Mucosa of descending colon (tissue), 3 donors: ENCODE data around the gene PSMD3. TPM values are rescaled to one million over a fixed set of nuclear protein-coding genes. Genes with fewer than 3 reads are reported as not detected.

ENCODE experiments used
- ATAC-seq: fragments of 200-7000 bp; cut with Tn5 transposase; one replicate; pipeline ENCODE4 v1.9.1; 2020; ENCODE audit warnings: mild to moderate bottlenecking, moderate library complexity
- DNase-seq, 3 donors: peaks; one replicate each; pipeline ENCODE4 v3.0.0-alpha.2; 2020
- H3K36me3 ChIP-seq: fragments of 200-600 bp; one replicate; pipeline ENCODE4 v1.8.0; 2021; ENCODE audit warnings: low read depth, mild to moderate bottlenecking
- H3K4me1 ChIP-seq: fragments of 200-600 bp; one replicate; pipeline ENCODE4 v1.8.0; 2021; ENCODE audit warnings: low read depth, mild to moderate bottlenecking
- H3K4me3 ChIP-seq: fragments of 200-600 bp; one replicate; pipeline ENCODE4 v1.8.0; 2021; ENCODE audit warnings: mild to moderate bottlenecking
- H3K9me3 ChIP-seq: fragments of 200-600 bp; one replicate; pipeline ENCODE4 v1.8.0; 2021; ENCODE audit warnings: mild to moderate bottlenecking
- CTCF ChIP-seq: fragments of 200-600 bp; IDR thresholded peaks from one replicate; pipeline ENCODE4 v1.8.0; 2022; ENCODE audit warnings: antibody characterized with exemption, mild to moderate bottlenecking
- intact Hi-C, 2 donors: fragments of 100-400 bp; cut with DNase I in 1 of 2; cut with micrococcal nuclease in 1 of 2; formaldehyde crosslinking; loops; one replicate each; pipeline versions ENCODE4 v1.11.0 to v1.11.1; 2022; cut with DNase I, micrococcal nuclease
- total RNA-seq, 3 donors: library from RNA; stranded (reverse); fragmentation: NEBNext Ultra II Directional in 2 of 3; extraction: Animal tissue kit (Norgen Biotek cat#: 25700) in 2 of 3; gene quantifications; one replicate each; pipeline versions ENCODE4 v1.2.1 to v1.2.4, GENCODE V29; 2021 to 2023
- donor health status: DM: no; HTN: no; CAD: no; lungs with moderate emphysema.
- donor health status: DM: no; HTN: no; CAD: no.
- donor health status: DM: no; HTN: yes; CAD: no.

Gene PSMD3
- total RNA-seq, 3 donors from 2014 or later = 96.0 to 126 (median 96.8) TPM

GRCh38 chr17:40022961-40023541 is 42.4 kb downstream of the PSMD3 start:
- Histone ChIP-seq H3K4me3 (no peak overlapping the region), H3K9me3 (no peaks in the 10 kb centered on the region), H3K4me1 (peaks cover 48% of the 10 kb centered on the region), H3K36me3 (no peaks in the 10 kb centered on the region)
- intact Hi-C loops = no loop called here
- no peak for TF ChIP-seq CTCF
- DNase-seq = peak; percentile 73 to 82 (median 74)
- ATAC-seq = peak; percentile 80

- no peak for TF ChIP-seq CTCF
- intact Hi-C loops = no loop called here
- DNase-seq (peak; percentile 85 to 89 (median 88)), ATAC-seq (peak; percentile 84)
- H3K4me1 ChIP-seq = peaks cover 43% of the 10 kb centered on the region
- H3K9me3 ChIP-seq = no peaks in the 10 kb centered on the region
- no peaks in the 10 kb centered on the region for H3K36me3 ChIP-seq
- H3K4me3 ChIP-seq = no peak overlapping the region
Measured at GRCh38 chr17:40023590-40024292, 43.1 kb downstream of the PSMD3 start.

- no peak for TF ChIP-seq CTCF
- ATAC-seq (peak; percentile 2), DNase-seq (no peak)
- intact Hi-C loops = no loop called here
- H3K4me1 ChIP-seq = peaks cover 43% of the 10 kb centered on the region
- H3K4me3 ChIP-seq = no peak overlapping the region
- H3K9me3 ChIP-seq = no peaks in the 10 kb centered on the region
- H3K36me3 ChIP-seq = peaks cover 3% of the 10 kb centered on the region
Measured at GRCh38 chr17:40024901-40025300, 44.3 kb downstream of the PSMD3 start.

- H3K4me1 ChIP-seq = peaks cover 43% of the 10 kb centered on the region
- intact Hi-C loops = no loop called here
- no peak for DNase-seq
- no peak for ATAC-seq
- H3K9me3 ChIP-seq = no peaks in the 10 kb centered on the region
- TF ChIP-seq CTCF = no peak
- H3K36me3 ChIP-seq = peaks cover 3% of the 10 kb centered on the region
- no peak overlapping the region for H3K4me3 ChIP-seq
Measured at GRCh38 chr17:40025559-40025958, 45.0 kb downstream of the PSMD3 start.

- DNase-seq = no peak
- intact Hi-C loops = no loop called here
- Histone ChIP-seq H3K4me1 (peaks cover 43% of the 10 kb centered on the region), H3K9me3 (no peaks in the 10 kb centered on the region), H3K36me3 (peaks cover 3% of the 10 kb centered on the region), H3K4me3 (no peak overlapping the region)
- ATAC-seq = no peak
- TF ChIP-seq CTCF = no peak
Measured at GRCh38 chr17:40025991-40026815, 45.6 kb downstream of the PSMD3 start.
